Heart left ventricle (tissue), 16 donors: Measurements from ENCODE around the gene P2RX3. TPM values are rescaled to one million over a fixed set of nuclear protein-coding genes. Genes with fewer than 3 reads are reported as not detected.

Experiments used
- ATAC-seq, 4 donors: fragments of 200-7000 bp; cut with Tn5 transposase; one replicate each; pipeline ENCODE4 v1.9.1; 2020 to 2022; ENCODE audit warnings: moderate library complexity in 4 of 4, mild to moderate bottlenecking in 3 of 4, moderate number of reproducible peaks in 1 of 4
- DNase-seq, 5 donors: peaks; one replicate each; pipeline ENCODE4 v3.0.0-alpha.2; 2020
- H3K27ac ChIP-seq, 12 donors: fragments of 200-600 bp; sonication (generic) in 4 of 12; one replicate each; pipeline versions ENCODE4 v1.5.0 to v1.8.0; 2016 to 2022; ENCODE audit warnings: mild to moderate bottlenecking in 2 of 12
- H3K27me3 ChIP-seq, 9 donors: fragments of 200-600 bp; sonication (generic) in 2 of 9; one replicate each; pipeline versions ENCODE4 v1.5.1 to v1.8.0; 2016 to 2022; ENCODE audit warnings: mild to moderate bottlenecking in 3 of 9
- H3K36me3 ChIP-seq, 9 donors: fragments of 200-600 bp; sonication (generic) in 2 of 9; one replicate each; pipeline versions ENCODE4 v1.5.0 to v1.8.0; 2018 to 2022; ENCODE audit warnings: mild to moderate bottlenecking in 2 of 9
- H3K4me1 ChIP-seq, 12 donors: fragments of 200-600 bp; sonication (generic) in 4 of 12; one replicate each; pipeline versions ENCODE4 v1.5.0 to v1.8.0; 2016 to 2022; ENCODE audit warnings: mild to moderate bottlenecking in 3 of 12
- H3K4me3 ChIP-seq, 12 donors: fragments of 200-600 bp; sonication (generic) in 4 of 12; one replicate each; pipeline versions ENCODE4 v1.5.0 to v1.8.0; 2017 to 2022; ENCODE audit warnings: mild to moderate bottlenecking in 9 of 12, moderate library complexity in 4 of 12
- H3K9me3 ChIP-seq, 12 donors: fragments of 200-600 bp; sonication (generic) in 4 of 12; one replicate each; pipeline versions ENCODE4 v1.5.0 to v1.8.0; 2016 to 2022; ENCODE audit warnings: mild to moderate bottlenecking in 1 of 12
- CTCF ChIP-seq, 12 donors: fragments of 200-600 bp; sonication (generic) in 4 of 12; IDR thresholded peaks; one replicate each; pipeline versions ENCODE4 v1.5.0 to v1.8.0; 2018 to 2022; ENCODE audit warnings: antibody characterized with exemption in 12 of 12, mild to moderate bottlenecking in 5 of 12
- POLR2A ChIP-seq, 2 donors: fragments of 450-650 bp; IDR thresholded peaks; one replicate each; pipeline ENCODE4 v1.6.1; 2017; ENCODE audit warnings: antibody characterized with exemption in 2 of 2, mild to moderate bottlenecking in 2 of 2, moderate library complexity in 2 of 2
- WGBS, 4 donors: extraction: QIAGEN DNeasy Blood & Tissue Kit in 2 of 4; methylation state at CpG; one replicate each; pipeline versions ENCODE4 v1.1.5 to v1.1.7; 2013 to 2018; 5-methylcytosine and 5-hydroxymethylcytosine counted together
- intact Hi-C, 10 donors: fragments of 100-400 bp; cut with DNase I; formaldehyde crosslinking; loops; one replicate each; pipeline versions ENCODE4 v1.11.1 to v1.14.2; 2022
- polyA plus RNA-seq, 2 donors: library from polyadenylated mRNA; stranded (reverse); fragments of 200-250 nt; gene quantifications; one replicate each; pipeline ENCODE4 v1.2.3, GENCODE V29; 2013
- total RNA-seq, 9 donors: library from RNA; depleted of rRNA in 2 of 9; stranded (reverse); fragments of >200 nt in 2 of 9; fragmentation: NEBNext Ultra II Directional in 3 of 9; extraction: Animal tissue kit (Norgen Biotek cat#: 25700) in 3 of 9; gene quantifications; one replicate each; pipeline versions ENCODE4 v1.1.0 to v1.2.4, GENCODE V29; 2016 to 2023
- donor health status: ischemic (EF 13 %, LVEDD 7.1; RV severe dilation, severe dysfunction).
- donor health status: healthy with polysubstance abuse.
- donor health status: DM: no; HTN: yes; CAD: no.
- donor health status: DM: no; HTN: no; CAD: no.
- donor health status: ischemic (EF 25% LVEDD 6.9; RV normal size, moderate dysfunction).
- donor health status: ischemic (EF 25% LVEDD 5.7; RV mildly dilated, moderate dysfunction).
- donor health status: healthy.
- donor health status: DM: yes; HTN: yes; CAD: no.
- donor health status: ischemic (EF 35%, LVEDD 5.7; RV mildly dilated, moderate dysfunction).
- donor health status: nonischemic (EF 11% LVEDD 7.7; RV severe dilation, severe dysfunction).
- donor health status: DM: yes; HTN: yes; CAD: no.
- donor health status: PGD.
- donor health status: ischemic (EF 29% LVEDD 5.4; RV normal size, mild dysfunction).
- donor health status: nonischemic (EF 23%, LVEDD 6.1; RV moderate dilation, normal function).

Gene P2RX3
- total and polyA plus RNA-seq, 11 donors = 0.35 to 7.1 (median 1.3) TPM

- intact Hi-C loops = no loop called here
- peak overlapping the region in 7 of 12 donors; percentile 8 to 83 (median 75) for H3K27ac ChIP-seq
- no peaks in the 10 kb centered on the region for H3K27me3 ChIP-seq
- no peak for ATAC-seq
- 68 to 89% (median 75%) methylated on average over 10 to 26 of the region's 26 CpGs for whole genome bisulfite sequencing, 4 donors
- peaks cover 0 to 86% (median 76%) of the 10 kb centered on the region in 12 donors for H3K4me1 ChIP-seq
- TF ChIP-seq POLR2A (IDR thresholded peaks at IDR 0.05) (no peak), CTCF (IDR thresholded peaks at IDR 0.05) (no peak)
- peak in 2 of 5 donors; percentile 57 to 59 for DNase-seq
- H3K4me3 ChIP-seq = no peak overlapping the region
- H3K9me3 ChIP-seq = no peaks in the 10 kb centered on the region
- peaks cover 0 to 72% (median 53%) of the 10 kb centered on the region in 9 donors for H3K36me3 ChIP-seq
Measured at GRCh38 chr11:57313071-57313787, 24.9 kb upstream of the P2RX3 start.

GRCh38 chr11:57313788-57314135 lies 24.4 kb upstream of the P2RX3 start:
- ATAC-seq (no peak), DNase-seq (peak in 2 of 5 donors; percentile 19 to 55)
- 70 to 89% (median 76%) methylated on average over 5 to 8 of the region's 8 CpGs for WGBS, 4 donors
- H3K27ac ChIP-seq = peak overlapping the region in 1 of 12 donors; percentile 8
- H3K36me3 ChIP-seq = peaks cover 0 to 76% (median 53%) of the 10 kb centered on the region in 9 donors
- no peak overlapping the region for H3K4me3 ChIP-seq
- intact Hi-C loops = no loop called here
- no peak for TF ChIP-seq POLR2A (IDR thresholded peaks at IDR 0.05)
- TF ChIP-seq CTCF (IDR thresholded peaks at IDR 0.05) = no peak
- H3K4me1 ChIP-seq = peaks cover 0 to 86% (median 78%) of the 10 kb centered on the region in 12 donors
- H3K9me3 ChIP-seq = no peaks in the 10 kb centered on the region
- no peaks in the 10 kb centered on the region for H3K27me3 ChIP-seq

- TF ChIP-seq CTCF (IDR thresholded peaks at IDR 0.05) = no peak
- TF ChIP-seq POLR2A (IDR thresholded peaks at IDR 0.05) = no peak
- peaks cover 0 to 76% (median 56%) of the 10 kb centered on the region in 9 donors for H3K36me3 ChIP-seq
- peaks cover 0 to 84% (median 72%) of the 10 kb centered on the region in 12 donors for H3K4me1 ChIP-seq
- no peaks in the 10 kb centered on the region for H3K9me3 ChIP-seq
- intact Hi-C loops = no loop called here
- peak in 2 of 5 donors; percentile 19 to 20 for DNase-seq
- H3K27me3 ChIP-seq = no peaks in the 10 kb centered on the region
- WGBS, 4 donors = 84 to 88% (median 86%) methylated on average over 15 of the region's 15 CpGs
- H3K27ac ChIP-seq = no peak overlapping the region
- ATAC-seq = no peak
- no peak overlapping the region for H3K4me3 ChIP-seq
Measured at GRCh38 chr11:57314221-57314973, 23.8 kb upstream of the P2RX3 start.

GRCh38 chr11:57315491-57315890 lies 22.7 kb upstream of the P2RX3 start:
- no peak overlapping the region for H3K4me3 ChIP-seq
- H3K4me1 ChIP-seq = peaks cover 0 to 84% (median 61%) of the 10 kb centered on the region in 12 donors
- DNase-seq = peak in 1 of 5 donors; percentile 51

More at GRCh38 chr11:57315491-57315890, 22.7 kb upstream of the P2RX3 start:
- Histone ChIP-seq H3K27ac (peak overlapping the region in 8 of 12 donors; percentile 24 to 62 (median 50)), H3K9me3 (no peaks in the 10 kb centered on the region), H3K36me3 (peaks cover 0 to 78% (median 56%) of the 10 kb centered on the region in 9 donors), H3K27me3 (no peaks in the 10 kb centered on the region)
- TF ChIP-seq CTCF (IDR thresholded peaks at IDR 0.05) (no peak), POLR2A (IDR thresholded peaks at IDR 0.05) (no peak)
- no peak for ATAC-seq
- intact Hi-C loops = no loop called here
- 26 to 41% (median 33%) methylated on average over 8 of the region's 8 CpGs for WGBS, 4 donors
